Hematopoietic multipotent progenitor cell treated with erythropoietin and hydrocortisone succinate and interleukin-3 and kit ligand, for 17 days (in vitro differentiated cells): ENCODE measurements around the gene PCDH9.

ENCODE experiments used
- DNase-seq: peaks from one replicate; pipeline ENCODE4 v3.0.0-alpha.2; 2015; ENCODE audit warnings: low spot score

PCDH9 gene

GRCh38 chr13:67033170-67033569 lies 197.0 kb downstream of the PCDH9 start:
- no peak for DNase-seq

GRCh38 chr13:67023130-67023876 lies 206.8 kb downstream of the PCDH9 start:
- no peak for DNase-seq

GRCh38 chr13:67018775-67019174 lies 211.4 kb downstream of the PCDH9 start:
- DNase-seq, result no peak

- DNase-seq, result no peak
Observed at GRCh38 chr13:67017276-67017675, 212.9 kb downstream of the PCDH9 start.

GRCh38 chr13:67015976-67016600 lies 214.0 kb downstream of the PCDH9 start:
- no peak for DNase-seq

- DNase-seq, result no peak
Observed at GRCh38 chr13:67014399-67014798, 215.7 kb downstream of the PCDH9 start.

- no peak for DNase-seq
Observed at GRCh38 chr13:67013709-67014108, 216.4 kb downstream of the PCDH9 start.

- DNase-seq, result no peak
Observed at GRCh38 chr13:67008075-67008668, 222.0 kb downstream of the PCDH9 start.

- DNase-seq, result no peak
Observed at GRCh38 chr13:67004511-67004910, 225.6 kb downstream of the PCDH9 start.

GRCh38 chr13:67003743-67004142 lies 226.4 kb downstream of the PCDH9 start:
- DNase-seq, result no peak

- no peak for DNase-seq
Observed at GRCh38 chr13:67001363-67001762, 228.8 kb downstream of the PCDH9 start.

- no peak for DNase-seq
Observed at GRCh38 chr13:66996503-66996902, 233.6 kb downstream of the PCDH9 start.

GRCh38 chr13:66995203-66995611 lies 234.9 kb downstream of the PCDH9 start:
- DNase-seq, result no peak

GRCh38 chr13:66994517-66995202 lies 235.5 kb downstream of the PCDH9 start:
- no peak for DNase-seq

GRCh38 chr13:66994097-66994496 lies 236.0 kb downstream of the PCDH9 start:
- no peak for DNase-seq

- DNase-seq, result no peak
Observed at GRCh38 chr13:66992719-66993118, 237.4 kb downstream of the PCDH9 start.

- DNase-seq, result no peak
Observed at GRCh38 chr13:66992183-66992582, 238.0 kb downstream of the PCDH9 start.

- DNase-seq, result no peak
Observed at GRCh38 chr13:66984241-66984640, 245.9 kb downstream of the PCDH9 start.

GRCh38 chr13:66981912-66982311 lies 248.2 kb downstream of the PCDH9 start:
- DNase-seq, result no peak

GRCh38 chr13:66977161-66977560 lies 253.0 kb downstream of the PCDH9 start:
- DNase-seq, result no peak

- no peak for DNase-seq
Observed at GRCh38 chr13:66974889-66975288, 255.2 kb downstream of the PCDH9 start.

- DNase-seq, result no peak
Observed at GRCh38 chr13:66974174-66974573, 256.0 kb downstream of the PCDH9 start.

- DNase-seq, result no peak
Observed at GRCh38 chr13:66972659-66973058, 257.5 kb downstream of the PCDH9 start.
